COLO668 (cell line): ENCODE measurements around the gene ZNF598.
A peak's percentile ranks its signal among the peaks of the same experiment; 100 is the strongest.
"Not testable (repeated sequence)": the region's sequence is repeated elsewhere in the genome, so short reads cannot be mapped to it uniquely, and the experiment has no call there.

Source experiments
- DNase-seq: peaks from one replicate; lab custom pipeline; 2025; ENCODE audit not compliant: unreplicated experiment; lab: John Stamatoyannopoulos, UW

ZNF598 gene

GRCh38 chr16:2040787-2041522 lies 31.3 kb upstream of the ZNF598 start:
- DNase-seq: peak; percentile 74

GRCh38 chr16:2040041-2040786 lies 30.6 kb upstream of the ZNF598 start:
- DNase-seq: peak; percentile 30

- peak; percentile 92 for DNase-seq
These were observed 29.8 kb upstream of the ZNF598 start for GRCh38 chr16:2039274-2040031.

GRCh38 chr16:2038382-2039231 lies 29.0 kb upstream of the ZNF598 start:
- peak; percentile 19 for DNase-seq

- DNase-seq: no peak
These were observed 28.2 kb upstream of the ZNF598 start for GRCh38 chr16:2037647-2038381.

GRCh38 chr16:2037115-2037514 lies 27.5 kb upstream of the ZNF598 start:
- DNase-seq: peak; percentile 59

GRCh38 chr16:2036200-2036966 lies 26.8 kb upstream of the ZNF598 start:
- DNase-seq: peak; percentile 75

GRCh38 chr16:2035431-2036199 lies 26.0 kb upstream of the ZNF598 start:
- DNase-seq: peak; percentile 93

- no peak for DNase-seq
These were observed 25.2 kb upstream of the ZNF598 start for GRCh38 chr16:2034696-2035430.

- not testable (repeated sequence) for DNase-seq
These were observed 24.5 kb upstream of the ZNF598 start for GRCh38 chr16:2033909-2034695.

- peak; percentile 48 for DNase-seq
These were observed 23.7 kb upstream of the ZNF598 start for GRCh38 chr16:2033057-2033908.

- no peak for DNase-seq
These were observed 22.9 kb upstream of the ZNF598 start for GRCh38 chr16:2032285-2033056.

- no peak for DNase-seq
These were observed 21.5 kb upstream of the ZNF598 start for GRCh38 chr16:2031081-2031577.

GRCh38 chr16:2030036-2030435 lies 20.4 kb upstream of the ZNF598 start:
- DNase-seq: no peak

- DNase-seq: no peak
These were observed 19.7 kb upstream of the ZNF598 start for GRCh38 chr16:2029350-2029749.
